HepG2 (cell line): ENCODE measurements around the gene FABP1. TPM values are rescaled to one million over a fixed set of nuclear protein-coding genes. Genes with fewer than 3 reads are reported as not detected.

Experiments
- FOXJ3 ChIP-seq: sonication (generic); formaldehyde crosslinking; IDR thresholded peaks from 2 replicates; pipeline ENCODE4 v1.4.0; 2020; ENCODE audit warnings: missing genetic modification reagents, mild to moderate bottlenecking, borderline replicate concordance
- PRMT3 ChIP-seq: sonication (generic); formaldehyde crosslinking; IDR thresholded peaks from 2 replicates; pipeline ENCODE4 v1.8.1; 2022; ENCODE audit warnings: low read depth, mild to moderate bottlenecking, moderate library complexity, missing genetic modification reagents, borderline replicate concordance
- SETDB1 ChIP-seq: sonication (generic); formaldehyde crosslinking; IDR thresholded peaks from 2 replicates; pipeline ENCODE4 v1.5.1; 2020; ENCODE audit warnings: missing genetic modification reagents, mild to moderate bottlenecking, borderline replicate concordance
- SMC3 ChIP-seq: IDR thresholded peaks from 2 replicates; pipeline ENCODE4 v1.6.1; 2011; ENCODE audit warnings: low read length, improper control_type of control experiment
- ZNF563 ChIP-seq: sonication (generic); formaldehyde crosslinking; IDR thresholded peaks from 2 replicates; pipeline ENCODE4 v1.8.0; 2022; ENCODE audit warnings: mild to moderate bottlenecking, moderate library complexity, missing genetic modification reagents
- polyA plus RNA-seq, 8 experiments: library from polyadenylated mRNA; depleted of rRNA in 3 of 8; stranded (reverse) in 7 of 8; unstranded in 1 of 8; fragments of >200 nt; fragmentation: Illumina TruSeq in 4 of 8; extraction: Trizol in 4 of 8; gene quantifications; 2 replicates each; pipeline versions ENCODE4 v1.2.1 to v1.2.3, GENCODE V29; 2011 to 2016; ENCODE audit warnings: low read depth in 4 of 8, missing spikeins in 1 of 8, mixed read lengths in 1 of 8; ENCODE audit not compliant: insufficient read depth in 1 of 8
- total RNA-seq, 5 experiments: library from RNA; depleted of rRNA; stranded (reverse); fragments of >200 nt; fragmentation: Illumina TruSeq; extraction: Trizol; gene quantifications; 2 replicates each; pipeline ENCODE4 v1.2.3, GENCODE V29; 2016; ENCODE audit warnings: low read depth in 1 of 5
- TF ChIP-seq, protein P1 (sequence below): sonication (generic); formaldehyde crosslinking; IDR thresholded peaks from 2 replicates; pipeline ENCODE4 v1.5.0; 2020; ENCODE audit warnings: missing genetic modification reagents
- TF ChIP-seq, protein P2 (sequence below): IDR thresholded peaks from 2 replicates; pipeline ENCODE4 v1.6.1; 2012; ENCODE audit warnings: low read length, improper control_type of control experiment
- TF ChIP-seq, protein P3 (sequence below): sonication (generic); formaldehyde crosslinking; conservative IDR thresholded peaks from 2 replicates; pipeline ENCODE4 v1.8.0; 2022; ENCODE audit warnings: mild to moderate bottlenecking, moderate library complexity, missing genetic modification reagents

The FABP1 gene
- total and polyA plus RNA-seq, 2 of the 13 experiments (the other 11 are each of a cell fraction or from before 2014, with no cell fraction given): 644 to 1,608 TPM

DNA sequence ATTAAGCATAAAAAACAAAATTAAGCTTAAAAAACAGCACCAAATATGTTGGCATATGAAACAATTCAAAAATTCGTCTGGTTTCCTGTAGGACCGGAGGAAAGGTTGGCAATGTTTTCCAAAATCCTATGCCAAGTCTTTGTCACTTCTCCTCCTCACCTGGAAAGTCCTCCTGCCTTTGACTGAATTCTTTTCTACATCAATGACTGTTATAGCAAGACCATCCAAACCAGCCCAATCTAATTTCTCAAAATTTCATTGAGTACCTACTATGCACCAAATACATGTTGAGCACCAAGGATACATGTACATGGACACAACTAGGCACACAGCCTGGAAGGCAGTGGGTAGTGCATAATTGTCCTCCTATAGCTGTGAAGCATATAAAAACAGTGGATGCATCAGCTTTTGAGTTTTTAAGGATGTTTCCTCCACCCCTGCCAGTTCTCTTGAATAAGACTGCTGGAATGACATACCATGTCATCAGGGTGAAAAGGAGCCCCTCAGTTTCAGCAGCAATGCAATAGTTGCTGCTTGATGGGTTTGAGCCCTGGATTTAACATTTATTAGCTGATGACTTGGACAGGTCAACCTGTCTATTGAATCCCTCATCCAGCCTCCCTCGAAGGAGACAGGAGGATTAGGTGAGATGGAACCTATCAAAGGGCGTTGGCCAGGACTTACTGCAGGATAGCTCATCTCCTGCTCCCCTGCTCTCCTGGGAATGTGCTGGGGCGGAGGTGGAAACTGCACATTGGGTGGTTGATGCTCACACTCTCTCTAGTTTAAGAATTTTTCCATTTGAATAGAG, 4.5 kb downstream of the FABP1 start (continued):
- TF ChIP-seq, protein P1, sequence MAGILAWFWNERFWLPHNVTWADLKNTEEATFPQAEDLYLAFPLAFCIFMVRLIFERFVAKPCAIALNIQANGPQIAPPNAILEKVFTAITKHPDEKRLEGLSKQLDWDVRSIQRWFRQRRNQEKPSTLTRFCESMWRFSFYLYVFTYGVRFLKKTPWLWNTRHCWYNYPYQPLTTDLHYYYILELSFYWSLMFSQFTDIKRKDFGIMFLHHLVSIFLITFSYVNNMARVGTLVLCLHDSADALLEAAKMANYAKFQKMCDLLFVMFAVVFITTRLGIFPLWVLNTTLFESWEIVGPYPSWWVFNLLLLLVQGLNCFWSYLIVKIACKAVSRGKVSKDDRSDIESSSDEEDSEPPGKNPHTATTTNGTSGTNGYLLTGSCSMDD (CRISPR knock-in tag): no peak
- TF ChIP-seq, protein P2, sequence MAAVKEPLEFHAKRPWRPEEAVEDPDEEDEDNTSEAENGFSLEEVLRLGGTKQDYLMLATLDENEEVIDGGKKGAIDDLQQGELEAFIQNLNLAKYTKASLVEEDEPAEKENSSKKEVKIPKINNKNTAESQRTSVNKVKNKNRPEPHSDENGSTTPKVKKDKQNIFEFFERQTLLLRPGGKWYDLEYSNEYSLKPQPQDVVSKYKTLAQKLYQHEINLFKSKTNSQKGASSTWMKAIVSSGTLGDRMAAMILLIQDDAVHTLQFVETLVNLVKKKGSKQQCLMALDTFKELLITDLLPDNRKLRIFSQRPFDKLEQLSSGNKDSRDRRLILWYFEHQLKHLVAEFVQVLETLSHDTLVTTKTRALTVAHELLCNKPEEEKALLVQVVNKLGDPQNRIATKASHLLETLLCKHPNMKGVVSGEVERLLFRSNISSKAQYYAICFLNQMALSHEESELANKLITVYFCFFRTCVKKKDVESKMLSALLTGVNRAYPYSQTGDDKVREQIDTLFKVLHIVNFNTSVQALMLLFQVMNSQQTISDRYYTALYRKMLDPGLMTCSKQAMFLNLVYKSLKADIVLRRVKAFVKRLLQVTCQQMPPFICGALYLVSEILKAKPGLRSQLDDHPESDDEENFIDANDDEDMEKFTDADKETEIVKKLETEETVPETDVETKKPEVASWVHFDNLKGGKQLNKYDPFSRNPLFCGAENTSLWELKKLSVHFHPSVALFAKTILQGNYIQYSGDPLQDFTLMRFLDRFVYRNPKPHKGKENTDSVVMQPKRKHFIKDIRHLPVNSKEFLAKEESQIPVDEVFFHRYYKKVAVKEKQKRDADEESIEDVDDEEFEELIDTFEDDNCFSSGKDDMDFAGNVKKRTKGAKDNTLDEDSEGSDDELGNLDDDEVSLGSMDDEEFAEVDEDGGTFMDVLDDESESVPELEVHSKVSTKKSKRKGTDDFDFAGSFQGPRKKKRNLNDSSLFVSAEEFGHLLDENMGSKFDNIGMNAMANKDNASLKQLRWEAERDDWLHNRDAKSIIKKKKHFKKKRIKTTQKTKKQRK: no peak
- TF ChIP-seq FOXJ3 (CRISPR knock-in tag) (no peak), ZNF563 (0 out of 2 replicates have a peak, but pooled peaks have one; percentile 14), SETDB1 (CRISPR knock-in tag) (no peak), PRMT3 (0 out of 2 replicates have a peak, but pooled peaks have one; percentile 23), SMC3 (no peak)
- TF ChIP-seq, protein P3, sequence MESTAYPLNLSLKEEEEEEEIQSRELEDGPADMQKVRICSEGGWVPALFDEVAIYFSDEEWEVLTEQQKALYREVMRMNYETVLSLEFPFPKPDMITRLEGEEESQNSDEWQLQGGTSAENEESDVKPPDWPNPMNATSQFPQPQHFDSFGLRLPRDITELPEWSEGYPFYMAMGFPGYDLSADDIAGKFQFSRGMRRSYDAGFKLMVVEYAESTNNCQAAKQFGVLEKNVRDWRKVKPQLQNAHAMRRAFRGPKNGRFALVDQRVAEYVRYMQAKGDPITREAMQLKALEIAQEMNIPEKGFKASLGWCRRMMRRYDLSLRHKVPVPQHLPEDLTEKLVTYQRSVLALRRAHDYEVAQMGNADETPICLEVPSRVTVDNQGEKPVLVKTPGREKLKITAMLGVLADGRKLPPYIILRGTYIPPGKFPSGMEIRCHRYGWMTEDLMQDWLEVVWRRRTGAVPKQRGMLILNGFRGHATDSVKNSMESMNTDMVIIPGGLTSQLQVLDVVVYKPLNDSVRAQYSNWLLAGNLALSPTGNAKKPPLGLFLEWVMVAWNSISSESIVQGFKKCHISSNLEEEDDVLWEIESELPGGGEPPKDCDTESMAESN: no peak; the same call in 1 of the 2 replicates
